Neural cell (in vitro differentiated cells): ENCODE measurements around the gene MEGF11.

Source experiments
- TAF1 ChIP-seq: IDR thresholded peaks from 2 replicates; pipeline ENCODE4 v1.6.1; 2012; ENCODE audit warnings: low read depth
- TF ChIP-seq, protein P1 (sequence below): fragments of 450-650 bp; IDR thresholded peaks from 2 replicates; pipeline ENCODE4 v1.5.1; 2014; ENCODE audit warnings: antibody characterized with exemption, mild to moderate bottlenecking, moderate library complexity; ENCODE audit not compliant: poor library complexity, severe bottlenecking

DNA sequence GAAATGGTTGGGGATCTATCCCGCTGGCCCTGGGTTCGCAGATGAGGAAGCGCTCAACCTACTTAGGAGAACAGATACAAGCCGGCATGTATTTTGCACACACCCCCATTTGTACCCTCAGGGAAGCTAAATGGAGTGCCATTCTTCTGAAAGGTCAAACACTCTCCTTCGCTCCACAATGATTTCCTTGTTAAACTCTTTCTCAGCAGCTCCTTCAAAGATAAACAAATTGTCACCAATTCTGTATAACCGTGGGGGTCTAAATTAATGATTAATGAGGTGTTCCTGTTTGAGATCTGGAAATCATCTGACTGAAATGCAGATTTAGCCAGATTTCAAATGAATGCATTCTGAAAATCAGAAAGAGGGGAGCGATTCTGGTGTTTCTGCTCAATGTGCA is 124.0 kb downstream of the MEGF11 start:
- TF ChIP-seq, protein P1, sequence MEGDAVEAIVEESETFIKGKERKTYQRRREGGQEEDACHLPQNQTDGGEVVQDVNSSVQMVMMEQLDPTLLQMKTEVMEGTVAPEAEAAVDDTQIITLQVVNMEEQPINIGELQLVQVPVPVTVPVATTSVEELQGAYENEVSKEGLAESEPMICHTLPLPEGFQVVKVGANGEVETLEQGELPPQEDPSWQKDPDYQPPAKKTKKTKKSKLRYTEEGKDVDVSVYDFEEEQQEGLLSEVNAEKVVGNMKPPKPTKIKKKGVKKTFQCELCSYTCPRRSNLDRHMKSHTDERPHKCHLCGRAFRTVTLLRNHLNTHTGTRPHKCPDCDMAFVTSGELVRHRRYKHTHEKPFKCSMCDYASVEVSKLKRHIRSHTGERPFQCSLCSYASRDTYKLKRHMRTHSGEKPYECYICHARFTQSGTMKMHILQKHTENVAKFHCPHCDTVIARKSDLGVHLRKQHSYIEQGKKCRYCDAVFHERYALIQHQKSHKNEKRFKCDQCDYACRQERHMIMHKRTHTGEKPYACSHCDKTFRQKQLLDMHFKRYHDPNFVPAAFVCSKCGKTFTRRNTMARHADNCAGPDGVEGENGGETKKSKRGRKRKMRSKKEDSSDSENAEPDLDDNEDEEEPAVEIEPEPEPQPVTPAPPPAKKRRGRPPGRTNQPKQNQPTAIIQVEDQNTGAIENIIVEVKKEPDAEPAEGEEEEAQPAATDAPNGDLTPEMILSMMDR: no peak
- TF ChIP-seq TAF1: no peak
